HCT116 (cell line): Measurements from ENCODE around the gene ARHGAP42. TPM values are rescaled to one million over a fixed set of nuclear protein-coding genes. Genes with fewer than 3 reads are reported as not detected.

Experiments
- ATAC-seq: fragments of 200-7000 bp; cut with Tn5 transposase; 2 replicates; pipeline ENCODE4 v1.9.1; 2020; ENCODE audit warnings: mild to moderate bottlenecking, moderate library complexity
- BruUV-seq: library from RNA; stranded (reverse); fragments of 400-500 nt; replicated peaks from 2 replicates; lab custom pipeline; 2021; lab: Mats Ljungman, UMichigan
- CTCF ChIA-PET: fragments of 300-600 bp; sonication (Branson Sonifier 250); formaldehyde crosslinking; loops from one replicate; lab custom pipeline; 2021; ENCODE audit warnings: antibody characterized with exemption; lab: Charles Lee
- POLR2A ChIA-PET: fragments of 300-600, 350-600 bp; sonication (Branson Sonifier 250); formaldehyde crosslinking; loops from one replicate; lab custom pipeline; 2021; ENCODE audit warnings: antibody characterized with exemption; lab: Charles Lee
- RAD21 ChIA-PET, 2 experiments: fragments of 300-600 bp; sonication (Branson Sonifier 250); formaldehyde crosslinking; loops; one replicate each; lab custom pipeline; 2023; ENCODE audit warnings: low total read pairs in 2 of 2; ENCODE audit not compliant: uncharacterized antibody in 2 of 2, unreplicated experiment in 2 of 2, low non-redundant PET in 1 of 2; lab: Charles Lee
- DNase-seq: peaks from one replicate; pipeline ENCODE4 v3.0.0-alpha.2; 2010; ENCODE audit warnings: low read depth, low spot score
- H2AFZ ChIP-seq: fragments of 200-600 bp; shearing (Covaris generic), sonication (generic); 2 replicates; pipeline ENCODE4 v1.6.1; 2017; ENCODE audit warnings: low read depth, mixed run types, mixed read lengths, antibody characterized with exemption, low read length; ENCODE audit not compliant: poor library complexity, severe bottlenecking
- H3K27ac ChIP-seq: 2 replicates; pipeline ENCODE4 v1.5.1; 2012; ENCODE audit warnings: low read depth, low read length
- H3K27me3 ChIP-seq: fragments of 200-600 bp; sonication (generic); 2 replicates; pipeline ENCODE4 v1.6.1; 2016; ENCODE audit warnings: mixed run types, low read length, mixed read lengths; ENCODE audit not compliant: insufficient read depth
- H3K36me3 ChIP-seq, 2 experiments: fragments of 200-500 bp in 1 of 2; fragments of 200-600 bp in 1 of 2; sonication (Bioruptor generic) in 1 of 2; sonication (generic) in 1 of 2; 2 replicates each; pipeline versions ENCODE4 v1.5.1 to v1.6.1; 2014 to 2016; ENCODE audit warnings: low read length in 2 of 2, inconsistent platforms in 1 of 2, mixed read lengths in 1 of 2, mixed run types in 1 of 2; ENCODE audit not compliant: insufficient read depth in 2 of 2, control insufficient read depth in 1 of 2
- H3K4me1 ChIP-seq, 2 experiments: fragments of 200-600 bp in 1 of 2; sonication (generic) in 1 of 2; 2 replicates each; pipeline versions ENCODE4 v1.5.1 to v1.6.1; 2012 to 2017; ENCODE audit warnings: low read length in 2 of 2, inconsistent platforms in 1 of 2, mild to moderate bottlenecking in 1 of 2, mixed read lengths in 1 of 2, mixed run types in 1 of 2, moderate library complexity in 1 of 2; ENCODE audit not compliant: insufficient read depth in 2 of 2, control insufficient read depth in 1 of 2
- H3K4me2 ChIP-seq: fragments of 200-600 bp; sonication (generic); 2 replicates; pipeline ENCODE4 v1.6.1; 2017; ENCODE audit warnings: mixed run types, low read length, mixed read lengths
- H3K4me3 ChIP-seq, 2 experiments: fragments of 200-600 bp in 1 of 2; sonication (generic) in 1 of 2; replicated peaks in 1 of 2; 2 replicates each; pipeline ENCODE4 v1.5.1; 2011 to 2016; ENCODE audit warnings: low read length in 2 of 2, control low read depth in 1 of 2, low read depth in 1 of 2, mild to moderate bottlenecking in 1 of 2, mixed read lengths in 1 of 2, mixed run types in 1 of 2
- H3K79me2 ChIP-seq: fragments of 200-600 bp; sonication (generic); 2 replicates; pipeline ENCODE4 v1.6.1; 2017; ENCODE audit warnings: mild to moderate bottlenecking, mixed run types, low read length, moderate library complexity, mixed read lengths; ENCODE audit not compliant: insufficient read depth
- H3K9ac ChIP-seq: fragments of 200-600 bp; sonication (generic); 2 replicates; pipeline ENCODE4 v1.6.1; 2016; ENCODE audit warnings: low read length, mixed read lengths
- H3K9me2 ChIP-seq: fragments of 200-600 bp; sonication (generic), shearing (Covaris generic); 2 replicates; pipeline ENCODE4 v1.6.1; 2017; ENCODE audit warnings: mixed run types, mild to moderate bottlenecking, moderate library complexity; ENCODE audit not compliant: insufficient read depth
- H3K9me3 ChIP-seq, 2 experiments: fragments of 200-500 bp in 1 of 2; fragments of 200-600 bp in 1 of 2; sonication (Bioruptor generic) in 1 of 2; sonication (generic) in 1 of 2; 2 replicates each; pipeline ENCODE4 v1.6.1; 2014 to 2017; ENCODE audit warnings: low read length in 2 of 2, mixed read lengths in 2 of 2, inconsistent platforms in 1 of 2, low read depth in 1 of 2, mild to moderate bottlenecking in 1 of 2, mixed run types in 1 of 2, moderate library complexity in 1 of 2; ENCODE audit not compliant: control insufficient read depth in 1 of 2, insufficient read depth in 1 of 2
- H4K20me1 ChIP-seq: fragments of 200-600 bp; sonication (generic), shearing (Covaris generic); 2 replicates; pipeline ENCODE4 v1.6.1; 2017; ENCODE audit warnings: mixed run types, mild to moderate bottlenecking, moderate library complexity; ENCODE audit not compliant: insufficient read depth
- CBX3 ChIP-seq: IDR thresholded peaks from 2 replicates; pipeline ENCODE4 v1.6.1; 2012; ENCODE audit warnings: low read depth
- CEBPB ChIP-seq: IDR thresholded peaks from 2 replicates; pipeline ENCODE4 v1.6.1; 2012; ENCODE audit warnings: low read depth
- CTCF ChIP-seq, 3 experiments: fragments of 200-600 bp in 1 of 3; sonication (generic) in 1 of 3; IDR thresholded peaks in 2 of 3; conservative IDR thresholded peaks in 1 of 3; 2 replicates each; pipeline ENCODE4 v1.5.1; 2012 to 2017; ENCODE audit warnings: low read depth in 2 of 3, low read length in 2 of 3, antibody characterized with exemption in 1 of 3, borderline replicate concordance in 1 of 3, control low read depth in 1 of 3, mild to moderate bottlenecking in 1 of 3, mixed read lengths in 1 of 3, mixed run types in 1 of 3, moderate library complexity in 1 of 3; ENCODE audit not compliant: insufficient read depth in 1 of 3
- EZH2 ChIP-seq: fragments of 200-600 bp; sonication (generic); IDR thresholded peaks from 2 replicates; pipeline ENCODE4 v1.6.1; 2017; ENCODE audit warnings: antibody characterized with exemption, mixed run types
- FOSL1 ChIP-seq: IDR thresholded peaks from 2 replicates; pipeline ENCODE4 v1.6.1; 2012; ENCODE audit warnings: low read depth
- JUND ChIP-seq: IDR thresholded peaks from 2 replicates; pipeline ENCODE4 v1.6.1; 2012
- MAX ChIP-seq: IDR thresholded peaks from 2 replicates; pipeline ENCODE4 v1.6.1; 2012
- POLR2A ChIP-seq: IDR thresholded peaks from 2 replicates; pipeline ENCODE4 v1.7.0; 2011; ENCODE audit warnings: borderline replicate concordance; ENCODE audit not compliant: insufficient read depth, insufficient read length; ENCODE audit errors: extremely low read depth
- POLR2AphosphoS5 ChIP-seq: IDR thresholded peaks from 2 replicates; pipeline ENCODE4 v1.6.1; 2011; ENCODE audit warnings: mild to moderate bottlenecking, low read depth, low read length, moderate library complexity
- RAD21 ChIP-seq: IDR thresholded peaks from 2 replicates; pipeline ENCODE4 v1.6.1; 2012; ENCODE audit warnings: low read depth, mild to moderate bottlenecking
- REST ChIP-seq: IDR thresholded peaks from 2 replicates; pipeline ENCODE4 v1.6.1; 2012; ENCODE audit warnings: low read depth
- SIN3A ChIP-seq: IDR thresholded peaks from 2 replicates; pipeline ENCODE4 v1.6.1; 2012; ENCODE audit warnings: low read depth
- SP1 ChIP-seq: IDR thresholded peaks from 2 replicates; pipeline ENCODE4 v1.6.1; 2012; ENCODE audit warnings: low read depth
- SRF ChIP-seq: IDR thresholded peaks from 2 replicates; pipeline ENCODE4 v1.6.1; 2012; ENCODE audit warnings: low read depth
- TCF7L2 ChIP-seq: IDR thresholded peaks from 2 replicates; pipeline ENCODE4 v1.7.0; 2011; ENCODE audit warnings: borderline replicate concordance, inconsistent platforms; ENCODE audit not compliant: insufficient read depth, insufficient read length; ENCODE audit errors: extremely low read depth
- YY1 ChIP-seq: IDR thresholded peaks from 2 replicates; pipeline ENCODE4 v1.6.1; 2011; ENCODE audit warnings: low read length, low read depth, moderate library complexity, mild to moderate bottlenecking; ENCODE audit not compliant: insufficient replicate concordance; ENCODE audit errors: extremely low read depth
- ZBTB33 ChIP-seq: IDR thresholded peaks from 2 replicates; pipeline ENCODE4 v1.6.1; 2011; ENCODE audit warnings: mild to moderate bottlenecking, low read length, moderate library complexity; ENCODE audit not compliant: insufficient replicate concordance; ENCODE audit errors: extremely low read depth
- ZFX ChIP-seq: fragments of 450-650 bp; IDR thresholded peaks from 2 replicates; pipeline ENCODE4 v1.6.1; 2017
- ZNF274 ChIP-seq: fragments of 200-500 bp; sonication (Bioruptor generic); IDR thresholded peaks from 2 replicates; pipeline ENCODE4 v1.6.1; 2014; ENCODE audit warnings: mild to moderate bottlenecking, low read depth, low read length, inconsistent platforms
- intact Hi-C: fragments of 100-400 bp; cut with micrococcal nuclease; formaldehyde crosslinking; loops from 2 replicates; pipeline ENCODE4 v1.10.0; 2022
- total RNA-seq: library from RNA; stranded (reverse); gene quantifications from one replicate; pipeline ENCODE4 v1.2.1, GENCODE V29; 2021; ENCODE audit not compliant: unreplicated experiment

Gene ARHGAP42
- total RNA-seq, 1 experiment from 2014 or later, result 12.3 TPM

- Histone ChIP-seq H3K36me3 (no peaks in the 10 kb centered on the region), H3K9me3 (no peaks in the 10 kb centered on the region), H3K4me2 (no peak overlapping the region), H3K9ac (no peak overlapping the region), H3K9me2 (no peaks in the 10 kb centered on the region), H3K27ac (no peak overlapping the region), H3K27me3 (no peaks in the 10 kb centered on the region), H3K4me1 (peaks cover 12 to 56% of the 10 kb centered on the region in 2 experiments; a peak in 3 of 4 replicates), H3K4me3 (no peak overlapping the region), H3K79me2 (peaks cover 4% of the 10 kb centered on the region), H4K20me1 (no peaks in the 10 kb centered on the region), H2AFZ (peak overlapping the region; percentile 28)
- CTCF ChIA-PET, result interaction anchor here (0.8 to 1.5 kb wide), 3 partner anchors 9 to 106 kb away, joined by 3 read pairs; no protein-coding TSS in a partner anchor
- POLR2A ChIA-PET, result no interaction called here
- TF ChIP-seq ZNF274 (no peak), ZFX (no peak), MAX (no peak), EZH2 (no peak), POLR2A (no peak), RAD21 (no peak), SRF (no peak), SP1 (no peak), POLR2AphosphoS5 (no peak), JUND (no peak), CBX3 (no peak), ZBTB33 (no peak), FOSL1 (no peak), REST (no peak), YY1 (no peak), CTCF (IDR thresholded peaks at IDR 0.05 in 2 of 3, conservative IDR thresholded peaks at IDR 0.05 in 1 of 3; ENCODE audit: borderline replicate concordance in 1 of 3, insufficient read depth in 1 of 3, low read depth in 2 of 3, low read length in 2 of 3) (no peak), TCF7L2 (no peak), CEBPB (no peak), SIN3A (no peak)
- DNase-seq (no peak), ATAC-seq (no peak)
- RAD21 ChIA-PET, result no interaction called here
- no TSS peak for BruUV-seq
- intact Hi-C loops, result loop anchor here (2.0 kb wide), 2 partner anchors 70 to 248 kb away; no protein-coding TSS in a partner anchor
These were observed 4.0 kb upstream of the ARHGAP42 start for GRCh38 chr11:100683126-100683525.
